Activated CD4-positive, alpha-beta T cell treated with anti-CD3 and anti-CD28 coated beads, Interleukin-2, amount 50 U/mL, for 48 hours (primary cell): ENCODE data around the gene DCXR.

Experiments used
- DNase-seq, 2 experiments: peaks; one replicate each; pipeline ENCODE4 v3.0.0-alpha.2; 2020

DCXR gene

DNA sequence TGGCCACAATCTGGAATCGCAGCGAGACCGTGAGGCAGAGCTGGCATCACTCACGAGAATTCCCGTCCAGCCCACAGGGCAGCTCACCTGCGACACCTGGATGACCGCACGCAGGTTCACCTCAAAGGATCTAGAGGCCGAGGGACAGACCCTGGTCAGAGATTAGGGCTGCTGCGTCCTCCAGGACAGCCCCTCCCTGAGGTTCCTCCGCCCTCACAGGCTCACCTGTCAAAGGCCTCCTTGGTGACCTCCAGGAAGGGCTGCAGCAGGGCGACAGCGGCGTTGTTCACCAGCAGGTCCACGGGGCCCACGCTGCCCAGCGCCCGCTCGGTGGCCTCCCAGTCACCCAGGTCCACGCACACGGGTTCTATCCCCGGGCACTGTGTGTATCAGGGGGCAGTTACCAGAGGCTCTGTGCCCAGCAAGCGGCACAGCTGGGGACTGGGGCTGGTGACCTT, 834 bp downstream of the DCXR start:
- DNase-seq, result no peak

DNA sequence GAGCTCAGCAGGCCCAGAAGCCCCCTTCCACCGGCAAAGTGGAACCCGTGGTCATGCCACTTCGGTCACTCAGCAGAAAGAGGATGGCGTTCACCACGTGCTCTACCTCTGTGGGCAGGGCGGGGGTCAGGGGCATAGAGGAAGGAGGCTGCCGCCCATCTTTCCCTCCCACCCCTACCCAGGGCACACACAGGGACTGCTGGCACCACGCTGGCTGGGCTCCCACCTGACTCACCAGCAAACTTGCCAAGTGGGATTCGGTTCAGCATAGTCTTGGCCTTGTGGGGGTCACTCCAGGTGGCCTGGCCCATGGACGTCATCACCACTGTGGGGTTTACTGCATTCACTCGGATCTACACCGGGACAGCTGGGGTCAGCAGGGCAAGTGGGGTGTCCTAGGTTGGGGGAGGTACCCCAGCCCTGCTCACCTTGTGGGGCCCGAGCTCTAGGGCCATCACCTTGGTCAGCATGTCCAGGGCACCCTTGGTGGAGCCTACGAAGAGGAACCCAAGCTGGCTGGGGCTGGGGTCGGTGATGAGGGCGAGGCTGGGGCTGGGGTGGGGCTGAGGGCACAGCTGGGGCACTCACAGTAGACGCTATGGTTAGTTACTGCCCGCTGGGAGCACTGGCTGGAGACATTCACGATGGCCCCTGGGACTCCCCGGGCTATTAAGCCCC, 1.4 kb downstream of the DCXR start:
- DNase-seq, result no peak

DNA sequence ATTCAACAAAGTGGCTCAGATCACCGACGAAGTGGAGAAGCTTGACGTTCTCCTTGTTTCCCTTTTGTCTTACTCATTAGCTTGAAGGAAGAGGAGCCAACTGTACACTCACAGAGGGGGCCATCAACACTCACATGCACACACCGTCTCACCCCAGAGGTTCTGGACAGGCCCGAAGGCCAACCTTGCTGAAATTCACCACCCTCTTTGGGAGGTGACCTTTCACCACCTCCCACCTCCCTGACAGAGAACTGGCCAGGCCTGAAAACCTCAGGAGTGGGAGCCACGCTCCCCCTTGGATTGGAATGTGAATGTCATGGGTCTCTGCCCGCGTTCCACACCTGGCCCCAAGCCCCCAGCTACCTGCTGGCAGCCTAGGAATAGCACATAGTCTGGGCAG, 2.0 kb downstream of the DCXR start:
- no peak for DNase-seq

DNA sequence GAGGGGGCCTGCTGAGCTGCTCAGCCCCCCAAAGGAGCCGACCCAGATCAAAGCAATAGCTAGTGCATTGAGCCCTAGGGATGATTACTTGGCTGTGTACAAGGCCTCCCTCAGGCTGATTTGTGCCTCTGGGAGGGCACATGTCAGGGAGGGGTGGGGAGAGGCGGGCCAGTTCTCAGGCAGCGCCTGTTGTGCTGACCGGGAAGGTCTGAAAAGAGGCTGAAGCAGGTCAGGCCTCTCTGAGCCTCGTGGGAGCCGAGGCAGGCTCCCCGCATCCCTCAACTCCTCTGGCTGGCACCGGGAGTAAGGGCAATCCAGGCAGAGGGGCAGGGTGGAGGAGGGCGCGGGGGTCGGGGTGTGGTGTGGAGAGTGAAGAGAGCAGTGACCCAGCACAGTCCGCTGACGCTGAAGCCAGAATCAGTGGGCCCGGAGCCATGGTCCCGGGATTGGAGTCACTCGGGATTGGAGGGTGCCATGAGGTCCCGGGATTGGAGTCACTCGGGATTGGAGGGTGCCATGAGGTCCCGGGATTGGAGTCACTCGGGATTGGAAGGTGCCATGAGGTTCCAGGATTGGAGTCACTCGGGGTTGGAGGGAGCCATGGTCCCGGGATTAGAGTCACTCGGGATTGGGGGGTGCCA, 3.0 kb downstream of the DCXR start:
- DNase-seq, result no peak

DNA sequence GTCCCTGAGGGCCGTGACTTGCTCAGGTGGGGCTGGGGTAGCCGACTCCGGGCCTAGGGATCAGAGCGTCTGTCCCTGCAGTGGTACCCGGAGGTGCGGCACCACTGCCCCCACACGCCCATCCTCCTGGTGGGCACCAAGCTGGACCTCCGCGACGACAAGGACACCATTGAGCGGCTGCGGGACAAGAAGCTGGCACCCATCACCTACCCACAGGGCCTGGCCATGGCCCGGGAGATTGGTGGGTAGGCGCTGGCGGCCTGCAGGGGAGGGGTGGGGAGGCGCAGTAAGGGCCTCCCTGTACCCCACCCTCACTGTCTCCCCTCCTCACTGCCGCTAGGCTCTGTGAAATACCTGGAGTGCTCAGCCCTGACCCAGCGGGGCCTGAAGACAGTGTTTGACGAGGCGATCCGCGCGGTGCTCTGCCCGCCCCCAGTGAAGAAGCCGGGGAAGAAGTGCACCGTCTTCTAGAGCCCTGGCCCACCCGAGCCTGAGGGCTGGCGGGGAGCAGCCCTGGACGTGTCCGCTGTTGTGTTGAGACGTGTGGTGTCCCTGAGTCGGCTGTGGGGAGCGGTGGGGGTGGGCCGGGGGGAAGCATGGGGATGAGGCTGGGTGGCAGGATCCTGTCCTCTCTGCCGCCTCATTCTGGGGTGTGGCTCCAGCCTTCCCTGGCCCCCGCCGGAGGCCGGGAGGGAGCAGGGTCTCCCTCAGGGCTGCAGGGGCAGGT, 4.0 kb downstream of the DCXR start:
- no peak for DNase-seq

DNA sequence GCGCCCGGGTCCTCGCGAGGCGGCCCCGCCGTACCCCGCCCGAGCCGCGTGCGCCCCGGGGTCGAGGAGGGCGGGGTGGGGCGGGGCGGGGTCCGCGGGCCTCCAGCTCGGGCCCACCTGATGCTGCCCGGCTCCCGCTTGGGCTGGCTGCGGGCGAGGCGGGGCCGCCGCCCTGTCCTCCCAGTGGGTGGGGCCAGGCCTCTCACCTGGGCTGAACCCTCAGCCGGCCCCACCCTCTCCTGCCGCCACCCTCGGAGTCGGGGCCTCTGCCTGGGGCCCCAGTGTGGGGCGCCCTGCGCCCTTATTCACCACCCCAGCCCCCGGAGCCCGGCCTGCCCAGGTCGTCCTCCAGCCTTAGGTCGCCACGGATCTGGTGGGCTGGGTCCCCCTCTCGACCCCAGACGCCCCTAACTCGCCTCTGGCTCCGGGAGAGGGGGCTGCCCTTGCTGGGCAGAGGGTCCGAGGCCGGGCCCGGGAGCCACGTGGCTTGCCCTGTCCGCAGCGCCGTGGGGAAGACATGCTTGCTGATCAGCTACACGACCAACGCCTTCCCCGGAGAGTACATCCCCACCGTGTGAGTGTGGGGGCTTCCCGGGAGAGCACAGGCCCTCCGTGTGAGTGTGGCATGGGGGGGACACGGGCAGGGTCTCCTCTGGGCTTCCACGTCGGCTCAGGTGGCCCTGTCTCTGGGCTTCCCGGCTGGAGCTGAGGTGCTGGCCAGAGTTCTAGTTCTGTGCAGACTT, 5.4 kb downstream of the DCXR start:
- DNase-seq, result peak; percentile 58 to 64

DNA sequence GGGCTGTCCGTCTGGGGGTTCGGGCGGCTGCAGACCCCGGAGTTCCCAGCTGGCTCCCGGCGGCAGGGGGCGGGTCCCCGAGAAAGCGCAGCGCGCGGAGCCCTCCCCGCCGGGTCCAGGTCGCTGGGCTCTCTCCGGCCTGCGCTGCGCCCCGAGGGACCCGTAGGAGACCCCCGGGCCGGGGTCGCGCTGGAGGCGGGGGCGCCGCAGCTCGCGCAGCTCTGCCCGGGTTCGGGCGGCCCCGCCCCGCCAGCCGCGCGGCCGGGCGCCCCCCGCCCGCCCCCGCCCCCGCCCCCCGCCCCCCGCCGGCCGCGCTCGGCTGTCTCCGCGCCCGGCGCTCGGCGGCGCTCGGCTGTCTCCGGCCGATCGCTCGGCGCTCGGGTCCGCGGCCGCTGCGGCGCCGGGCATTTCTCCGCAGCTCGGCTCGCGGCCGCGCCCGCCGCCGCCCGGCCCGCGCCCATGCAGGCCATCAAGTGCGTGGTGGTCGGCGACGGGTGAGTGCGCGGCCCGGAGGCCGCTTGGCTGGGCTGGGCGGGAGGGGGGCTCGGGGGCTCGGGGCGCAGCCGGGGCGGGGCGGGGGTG, 6.1 kb downstream of the DCXR start, which contains the start of gene RAC3:
RAC3 (plus strand) TSS at position 376 of the 582 bp plus-strand sequence; CDS start at position 460, 84 bp downstream.
- no peak for DNase-seq

DNA sequence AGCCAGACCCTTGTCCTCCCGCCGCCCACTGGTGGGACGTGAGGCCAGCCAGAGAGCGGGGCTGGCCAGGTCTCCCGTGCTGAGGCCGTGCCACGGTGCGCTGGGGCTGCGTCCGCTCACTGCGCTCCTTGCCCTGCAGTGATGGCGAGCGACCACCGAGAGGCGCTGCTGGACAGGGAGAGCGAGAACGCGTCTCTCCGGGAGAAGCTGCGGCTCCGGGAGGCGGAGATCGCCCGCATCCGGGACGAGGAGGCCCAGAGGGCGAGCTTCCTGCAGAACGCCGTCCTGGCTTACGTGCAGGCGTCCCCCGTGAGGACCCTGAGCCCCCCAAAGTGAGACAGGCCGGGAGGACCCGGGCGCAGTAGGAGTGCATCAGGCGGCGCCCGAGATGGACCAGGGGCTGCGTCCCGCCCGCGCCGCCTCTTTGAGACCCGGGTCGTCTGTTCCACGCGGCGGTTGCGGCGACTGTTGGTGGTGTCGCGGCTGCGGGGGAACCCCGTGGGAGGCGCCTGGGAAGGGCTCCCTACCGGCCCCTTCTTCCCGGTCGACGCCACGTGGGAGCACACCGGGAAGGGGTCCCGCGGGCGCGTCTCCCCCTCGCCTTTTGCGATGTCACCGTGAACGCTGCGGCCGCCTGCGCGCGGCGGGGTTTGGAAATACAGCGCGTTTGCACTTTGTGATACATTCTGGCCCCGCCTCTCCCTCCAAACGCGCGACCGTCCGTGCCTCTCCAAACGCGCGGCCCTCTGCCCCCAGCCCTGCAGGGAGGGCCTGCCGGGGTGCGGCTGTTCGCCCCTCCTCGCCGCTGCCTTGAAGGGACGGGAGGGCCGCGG, 6.8 kb downstream of the DCXR start:
- peak; percentile 86 to 88 for DNase-seq

DNA sequence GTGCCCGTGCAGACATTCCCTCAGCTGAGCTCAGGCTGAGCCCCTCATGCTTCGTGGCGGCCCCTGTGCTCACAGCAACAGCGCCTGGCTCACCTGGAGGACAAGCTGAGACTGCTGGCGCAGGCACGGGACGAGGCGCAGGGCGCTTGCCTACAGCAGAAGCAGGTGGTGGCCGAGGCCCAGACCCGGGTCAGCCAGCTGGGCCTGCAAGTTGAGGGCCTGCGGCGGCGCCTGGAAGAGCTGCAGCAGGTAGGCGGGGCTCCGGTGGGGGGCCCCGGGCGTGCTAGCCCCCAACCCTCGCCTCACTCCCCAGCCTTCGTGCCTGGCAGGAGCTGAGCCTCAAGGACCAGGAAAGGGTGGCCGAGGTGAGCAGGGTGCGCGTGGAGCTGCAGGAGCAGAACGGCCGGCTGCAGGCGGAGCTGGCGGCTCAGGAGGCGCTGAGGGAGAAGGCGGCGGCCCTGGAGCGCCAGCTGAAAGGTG, 7.5 kb downstream of the DCXR start:
- DNase-seq, result no peak

DNA sequence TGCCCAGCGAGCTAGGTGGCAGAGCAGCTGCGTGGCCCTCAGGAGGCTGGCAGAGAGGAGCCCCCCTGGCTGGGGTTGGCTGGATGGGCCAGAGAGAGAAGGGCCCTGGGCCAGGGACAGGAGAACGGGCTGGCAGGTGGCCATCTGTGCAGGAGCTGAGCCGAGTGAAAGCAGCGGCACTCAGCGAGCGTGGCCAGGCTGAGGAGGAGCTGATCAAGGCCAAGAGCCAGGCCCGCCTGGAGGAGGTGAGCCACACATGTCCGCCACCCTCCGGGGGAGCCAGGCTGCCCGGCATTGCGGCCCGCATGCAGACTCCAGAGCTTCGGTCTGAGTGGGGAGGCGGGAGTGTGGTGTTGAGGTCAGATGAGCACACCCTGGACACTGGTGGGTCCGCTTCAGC, 8.1 kb downstream of the DCXR start:
- no peak for DNase-seq

DNA sequence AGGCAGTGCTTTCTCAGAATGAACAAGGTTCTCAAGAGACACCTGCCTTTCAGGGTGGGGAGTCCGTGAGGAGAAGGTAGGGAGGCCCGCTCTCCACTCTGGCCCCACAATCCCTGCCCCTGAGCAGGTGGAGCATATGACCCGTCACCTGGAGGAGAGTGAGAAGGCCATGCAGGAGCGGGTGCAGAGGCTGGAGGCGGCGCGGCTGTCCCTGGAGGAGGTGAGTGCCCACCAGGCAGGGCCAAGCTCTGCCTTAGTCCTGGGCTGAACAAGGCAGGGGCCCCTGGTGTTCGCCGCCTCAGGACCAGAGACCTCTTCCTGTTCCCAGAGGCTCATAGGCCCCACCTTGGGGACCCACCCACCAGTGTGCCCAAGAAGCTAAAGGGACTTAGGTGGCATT, 8.5 kb downstream of the DCXR start:
- DNase-seq, result no peak

DNA sequence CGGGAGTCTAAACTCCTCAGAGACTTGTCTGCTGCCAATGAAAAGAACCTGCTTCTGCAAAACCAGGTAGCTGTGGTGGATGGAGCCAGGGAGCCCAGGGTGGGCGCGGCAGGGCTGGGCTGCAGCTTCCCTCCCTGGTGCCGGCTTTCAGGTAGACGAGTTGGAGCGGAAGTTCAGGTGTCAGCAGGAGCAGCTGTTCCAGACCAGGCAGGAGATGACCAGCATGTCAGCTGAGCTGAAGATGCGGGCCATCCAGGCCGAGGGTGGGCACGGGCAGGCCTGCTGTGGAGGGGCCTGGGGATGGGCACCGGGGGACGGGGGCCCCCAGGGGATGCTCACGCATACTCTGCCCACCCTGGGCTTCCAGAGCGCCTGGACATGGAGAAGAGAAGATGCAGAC, 9.3 kb downstream of the DCXR start:
- DNase-seq, result no peak

DNA sequence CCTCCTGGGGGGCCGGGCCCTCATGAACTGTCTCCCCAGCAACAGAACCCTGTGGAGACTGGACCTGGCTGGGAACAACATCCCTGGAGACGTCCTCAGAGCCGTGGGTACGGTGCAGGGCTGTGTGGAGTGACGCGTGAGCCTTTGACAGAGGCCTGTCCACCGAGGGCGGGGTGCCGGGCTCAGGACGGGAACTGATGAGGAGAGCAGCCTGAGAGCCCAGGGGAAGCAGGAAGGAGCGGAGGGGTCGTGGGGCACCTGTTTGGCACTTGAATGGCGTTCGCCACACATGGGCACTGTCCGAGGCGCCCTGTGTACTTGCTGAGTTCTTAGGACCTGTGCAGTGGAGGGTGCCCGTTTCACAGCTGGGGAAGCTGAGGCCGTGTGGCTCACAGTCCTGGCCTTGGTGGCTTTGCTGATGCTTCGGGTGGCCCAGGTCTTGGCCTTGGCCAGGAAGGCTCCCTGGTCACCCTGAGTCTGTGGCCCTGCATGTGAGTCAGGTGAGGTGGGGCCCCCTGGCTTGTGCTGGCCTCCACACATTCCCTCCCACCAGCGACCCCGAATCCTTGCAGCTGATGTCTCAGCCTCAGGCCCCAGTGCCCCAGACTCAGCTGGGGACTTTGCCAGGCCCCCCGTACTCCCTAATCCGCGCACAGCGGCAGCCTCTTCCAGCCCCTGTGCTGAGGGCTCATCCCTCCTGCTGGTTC, 11.9 kb downstream of the DCXR start:
- no peak for DNase-seq

DNA sequence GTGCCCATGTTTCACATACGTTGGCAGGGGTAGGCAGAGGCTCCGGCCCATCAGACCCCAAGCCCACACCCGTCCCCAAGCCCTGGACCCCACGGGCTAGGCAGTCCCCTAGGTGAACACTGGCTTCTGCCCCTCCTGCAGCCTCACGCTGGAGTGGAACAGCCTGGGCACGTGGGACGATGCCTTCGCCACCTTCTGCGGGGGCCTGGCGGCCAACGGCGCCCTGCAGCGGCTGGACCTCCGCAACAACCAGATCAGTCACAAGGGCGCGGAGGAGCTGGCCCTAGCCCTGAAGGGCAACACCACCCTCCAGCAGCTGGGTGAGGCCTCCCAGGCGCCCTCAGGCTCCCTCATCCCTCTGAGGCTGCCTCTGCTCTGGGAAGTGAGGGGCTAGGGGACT, 12.6 kb downstream of the DCXR start:
- no peak for DNase-seq

DNA sequence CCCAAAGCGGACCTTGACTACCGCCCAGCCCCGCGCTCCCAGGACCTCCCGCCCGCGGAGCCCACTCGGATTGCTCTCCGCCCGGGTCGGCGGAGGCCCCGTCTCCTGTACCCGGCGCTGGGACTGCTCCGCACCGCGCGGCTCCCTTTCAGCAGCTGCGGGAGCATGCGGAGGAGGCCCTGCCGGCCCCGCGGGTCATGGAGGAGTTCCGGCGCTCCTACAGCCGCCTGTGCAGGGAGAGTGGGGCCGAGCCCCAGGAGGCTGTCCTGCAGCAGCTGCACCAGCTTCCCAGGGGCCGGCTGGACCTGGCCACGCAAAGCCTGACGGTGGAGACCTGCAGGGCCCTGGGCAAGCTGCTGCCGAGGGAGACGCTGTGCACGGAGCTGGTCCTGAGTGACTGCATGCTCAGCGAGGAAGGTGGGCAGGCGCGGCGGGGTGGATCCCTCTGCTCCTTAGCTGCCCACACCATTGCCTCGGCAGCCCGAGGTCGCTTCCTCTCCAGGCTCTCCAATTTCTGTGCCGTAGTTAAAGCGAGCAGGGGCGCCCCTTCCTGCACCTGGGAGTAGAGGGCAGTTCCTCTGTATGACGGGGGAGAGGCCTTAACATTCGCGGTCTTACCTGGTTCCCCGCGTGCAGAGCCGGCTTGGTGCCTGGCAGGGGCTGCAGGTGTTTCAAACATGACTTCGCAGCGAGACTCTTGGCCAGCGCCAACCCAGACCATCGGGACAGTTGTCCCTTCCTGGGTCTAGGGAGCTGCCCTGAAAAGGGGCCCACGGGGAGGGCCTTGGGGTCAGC, 13.9 kb downstream of the DCXR start:
- DNase-seq, result peak; percentile 28 to 44

DNA sequence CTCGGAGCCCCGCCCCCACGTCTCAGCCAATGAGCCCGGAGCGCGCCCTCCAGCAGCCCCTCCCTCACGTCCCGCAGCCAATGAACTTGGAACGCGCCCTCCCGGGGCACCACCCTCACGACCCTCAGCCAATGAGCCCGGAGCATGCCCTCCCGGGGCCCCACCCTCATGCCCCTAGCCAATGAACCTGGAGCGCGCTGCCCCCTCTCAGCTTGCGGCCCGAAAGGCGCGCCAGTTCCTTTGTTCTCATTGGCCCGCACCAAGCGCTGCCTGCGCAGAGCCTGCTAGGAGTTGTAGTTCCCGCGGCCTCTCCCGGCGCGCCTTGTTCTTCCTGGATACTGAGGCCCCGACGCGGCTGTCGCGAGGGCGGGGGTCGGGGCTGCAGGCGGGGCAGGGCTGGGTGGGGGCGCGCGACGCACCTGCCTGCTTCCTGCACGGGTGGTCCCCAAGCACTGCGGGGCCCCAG, 14.5 kb downstream of the DCXR start, which contains the start of gene LRRC45:
LRRC45 (plus strand) TSS at position 325 of the 466 bp plus-strand sequence. CDS start 339 bp downstream, outside the sequence.
- peak; percentile 100 for DNase-seq

DNA sequence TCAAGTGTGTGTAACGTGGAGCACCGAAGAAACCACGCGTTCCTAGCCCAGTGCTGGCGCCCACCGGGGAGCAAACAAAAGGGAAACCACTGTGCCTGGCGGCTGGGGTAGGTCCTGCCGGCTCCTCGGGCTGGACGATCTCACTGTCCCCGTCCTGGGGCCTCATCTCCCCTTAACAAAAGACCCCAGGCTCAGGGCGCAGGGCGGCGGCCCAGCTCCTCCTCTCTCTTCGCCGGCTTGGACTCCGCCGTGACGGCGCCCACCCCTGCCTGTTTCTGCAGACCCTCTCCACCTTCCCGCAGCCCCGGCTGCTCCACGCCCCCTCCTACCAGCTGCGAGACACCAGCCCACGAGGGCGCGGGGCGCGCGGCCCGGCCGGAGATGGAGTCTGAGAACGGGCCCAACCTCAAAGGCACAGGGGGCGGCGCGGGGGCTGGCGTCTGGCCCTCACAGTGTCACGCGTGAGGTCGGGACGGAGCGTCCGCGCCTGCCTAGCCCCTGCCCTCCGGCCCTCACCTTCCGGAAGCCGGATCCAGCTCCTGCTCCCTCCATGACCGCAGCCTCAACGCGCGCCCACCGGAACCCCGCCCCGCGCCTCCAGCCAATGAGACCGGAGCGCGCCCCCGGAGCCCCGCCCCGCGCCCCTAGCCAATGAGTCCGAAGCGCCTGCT, 15.1 kb downstream of the DCXR start, which contains the start of gene CENPX:
CENPX (minus strand) TSS at position 569 of the 671 bp plus-strand sequence; CDS start at position 552, 17 bp downstream.
- no peak for DNase-seq

DNA sequence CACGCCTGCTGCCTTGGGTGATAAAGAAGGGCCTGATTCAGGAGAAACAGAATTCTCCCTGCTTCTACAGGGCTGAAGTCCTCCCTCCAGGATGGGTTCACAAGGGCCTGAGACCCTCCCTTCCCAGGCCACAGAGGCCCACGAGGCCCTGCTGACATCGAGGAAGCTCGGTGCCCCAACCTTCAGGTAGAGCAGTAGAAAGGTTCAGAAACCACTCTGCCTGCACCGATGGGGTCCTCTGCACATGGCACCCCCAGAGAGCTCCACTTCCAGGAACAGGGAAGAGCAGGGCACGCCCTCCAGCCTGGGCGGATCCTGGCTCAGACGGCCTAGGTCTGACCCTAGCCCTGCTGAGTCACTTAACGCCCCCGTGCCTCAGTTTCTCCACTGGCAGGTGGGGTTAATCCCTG, 15.6 kb downstream of the DCXR start:
- peak in 1 of 2 experiments; percentile 17 for DNase-seq
